Measurements from ENCODE around the gene NFAM1. TPM values are rescaled to one million over a fixed set of nuclear protein-coding genes. Genes with fewer than 3 reads are reported as not detected.

The NFAM1 gene
- total and polyA plus RNA-seq, 3 donors from 2014 or later = 0.71 to 2.8 (median 1.2) TPM

DNA sequence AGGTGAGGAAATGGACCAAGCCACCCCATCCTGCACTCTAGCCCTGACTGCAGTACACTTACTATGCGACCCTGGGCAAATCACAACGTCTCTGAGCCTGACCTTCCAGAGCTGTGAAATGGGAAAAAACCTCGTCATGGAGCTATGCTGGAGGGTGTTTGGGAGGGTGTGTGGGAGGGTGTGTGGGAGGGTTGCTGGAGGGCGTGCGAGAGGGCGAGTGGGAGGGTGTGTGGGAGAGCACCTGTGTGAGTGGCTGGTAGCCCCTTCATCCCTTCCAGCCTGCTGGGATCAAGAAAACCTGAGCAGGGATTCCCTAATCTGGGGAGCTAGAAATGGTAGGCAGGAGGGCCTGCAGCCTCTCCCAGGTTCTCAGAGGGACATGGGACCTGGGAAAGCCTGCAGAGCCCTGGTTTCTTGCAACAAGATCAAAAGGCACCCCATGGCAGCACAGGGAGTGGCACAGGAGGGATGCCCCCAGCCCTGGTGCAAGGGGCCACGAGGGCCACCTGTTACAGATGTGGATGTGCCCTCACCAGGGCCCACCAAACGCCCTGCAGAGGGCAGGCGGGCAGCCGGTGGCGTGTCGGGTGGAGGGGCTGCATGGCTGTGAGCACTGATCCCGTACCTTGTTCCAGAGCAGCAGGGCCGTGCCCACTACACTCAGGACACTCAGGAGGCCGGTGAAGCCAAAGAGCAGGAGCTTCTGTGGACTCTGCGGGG, 23.2 kb downstream of the NFAM1 start:
- no peak for TF ChIP-seq POLR2A (IDR thresholded peaks at IDR 0.05)
- TF ChIP-seq, protein P1, sequence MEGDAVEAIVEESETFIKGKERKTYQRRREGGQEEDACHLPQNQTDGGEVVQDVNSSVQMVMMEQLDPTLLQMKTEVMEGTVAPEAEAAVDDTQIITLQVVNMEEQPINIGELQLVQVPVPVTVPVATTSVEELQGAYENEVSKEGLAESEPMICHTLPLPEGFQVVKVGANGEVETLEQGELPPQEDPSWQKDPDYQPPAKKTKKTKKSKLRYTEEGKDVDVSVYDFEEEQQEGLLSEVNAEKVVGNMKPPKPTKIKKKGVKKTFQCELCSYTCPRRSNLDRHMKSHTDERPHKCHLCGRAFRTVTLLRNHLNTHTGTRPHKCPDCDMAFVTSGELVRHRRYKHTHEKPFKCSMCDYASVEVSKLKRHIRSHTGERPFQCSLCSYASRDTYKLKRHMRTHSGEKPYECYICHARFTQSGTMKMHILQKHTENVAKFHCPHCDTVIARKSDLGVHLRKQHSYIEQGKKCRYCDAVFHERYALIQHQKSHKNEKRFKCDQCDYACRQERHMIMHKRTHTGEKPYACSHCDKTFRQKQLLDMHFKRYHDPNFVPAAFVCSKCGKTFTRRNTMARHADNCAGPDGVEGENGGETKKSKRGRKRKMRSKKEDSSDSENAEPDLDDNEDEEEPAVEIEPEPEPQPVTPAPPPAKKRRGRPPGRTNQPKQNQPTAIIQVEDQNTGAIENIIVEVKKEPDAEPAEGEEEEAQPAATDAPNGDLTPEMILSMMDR (IDR thresholded peaks at IDR 0.05) = no peak

GRCh38 chr22:42408276-42408675, 23.9 kb downstream of the NFAM1 start:
- H3K27ac ChIP-seq = no peak overlapping the region
- no peak for DNase-seq
- 87 to 100% methylated on average over 1 to 7 of the region's 7 CpGs for WGBS, 2 donors
- H3K9me3 ChIP-seq = no peaks in the 10 kb centered on the region
- H3K27me3 ChIP-seq = no peaks in the 10 kb centered on the region
- TF ChIP-seq, protein P1 (IDR thresholded peaks at IDR 0.05) = no peak
- no peak for TF ChIP-seq POLR2A (IDR thresholded peaks at IDR 0.05)
- H3K36me3 ChIP-seq (ENCODE audit: low read depth, missing control alignments) = no peaks in the 10 kb centered on the region
- intact Hi-C loops (cut with DNase I; ENCODE audit: low total_unique reads) = no loop called here
- no peaks in the 10 kb centered on the region for H3K4me1 ChIP-seq
- H3K4me3 ChIP-seq = no peak overlapping the region

More for the DNA sequence above, 23.2 kb downstream of the NFAM1 start:
- no peak for DNase-seq
- H3K27me3 ChIP-seq = no peaks in the 10 kb centered on the region
- H3K9me3 ChIP-seq = no peaks in the 10 kb centered on the region
- intact Hi-C loops (cut with DNase I; ENCODE audit: low total_unique reads) = no loop called here
- no peaks in the 10 kb centered on the region for H3K36me3 ChIP-seq (ENCODE audit: low read depth, missing control alignments)
- no peak overlapping the region for H3K4me3 ChIP-seq
- WGBS, 2 donors = 77 to 86% methylated on average over 11 to 16 of the region's 16 CpGs
- no peaks in the 10 kb centered on the region for H3K4me1 ChIP-seq
- H3K27ac ChIP-seq = no peak overlapping the region

DNA sequence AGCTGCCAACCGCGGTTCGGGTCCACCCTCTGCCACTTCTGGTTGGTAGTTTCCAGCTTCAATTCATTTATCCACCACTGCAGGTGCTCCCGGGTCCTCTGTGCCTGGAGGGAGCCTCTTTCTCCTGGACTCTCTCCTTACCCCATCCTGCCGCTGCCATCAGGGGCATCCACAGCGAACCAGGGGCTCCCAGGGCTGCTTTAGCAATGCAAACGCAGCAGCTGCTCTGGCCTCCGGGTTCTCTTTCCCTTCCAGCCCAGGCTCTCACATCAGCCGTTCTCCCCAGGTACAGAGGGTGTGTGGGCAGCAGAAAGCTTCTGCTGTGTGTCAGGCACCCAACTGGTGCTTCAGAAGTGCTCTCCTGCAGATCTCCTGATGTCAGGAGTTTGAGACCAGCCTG, 27.9 kb downstream of the NFAM1 start:
- TF ChIP-seq, protein P1 (IDR thresholded peaks at IDR 0.05) = no peak
- TF ChIP-seq POLR2A (IDR thresholded peaks at IDR 0.05) = no peak
- Histone ChIP-seq H3K36me3 (ENCODE audit: low read depth, missing control alignments) (no peaks in the 10 kb centered on the region), H3K27me3 (no peaks in the 10 kb centered on the region), H3K4me3 (no peak overlapping the region), H3K4me1 (no peaks in the 10 kb centered on the region), H3K27ac (no peak overlapping the region), H3K9me3 (no peaks in the 10 kb centered on the region)
- intact Hi-C loops (cut with DNase I; ENCODE audit: low total_unique reads) = no loop called here
- no peak for DNase-seq
- 61 to 66% methylated on average over 7 to 9 of the region's 9 CpGs for WGBS, 2 donors

GRCh38 chr22:42401535-42402334, 30.5 kb downstream of the NFAM1 start:
- Histone ChIP-seq H3K9me3 (no peaks in the 10 kb centered on the region), H3K36me3 (ENCODE audit: low read depth, missing control alignments) (no peaks in the 10 kb centered on the region), H3K4me3 (no peak overlapping the region), H3K27ac (no peak overlapping the region), H3K27me3 (no peaks in the 10 kb centered on the region), H3K4me1 (no peaks in the 10 kb centered on the region)
- no peak for DNase-seq
- TF ChIP-seq, protein P1 (IDR thresholded peaks at IDR 0.05) = no peak
- no peak for TF ChIP-seq POLR2A (IDR thresholded peaks at IDR 0.05)
- intact Hi-C loops (cut with DNase I; ENCODE audit: low total_unique reads) = no loop called here
- 86 to 90% methylated on average over 12 to 19 of the region's 19 CpGs for WGBS, 2 donors
